Breast epithelium (tissue), 3 donors: ENCODE data around the gene ZNF783.

ENCODE experiments used
- POLR2A ChIP-seq: fragments of 450-650 bp; IDR thresholded peaks from one replicate; pipeline ENCODE4 v1.6.1; 2016; ENCODE audit warnings: antibody characterized with exemption, mild to moderate bottlenecking, moderate library complexity
- POLR2AphosphoS5 ChIP-seq, 3 donors: sonication (generic); formaldehyde crosslinking; IDR thresholded peaks; one replicate each; pipeline ENCODE4 v1.6.1; 2017; ENCODE audit warnings: antibody characterized with exemption in 3 of 3

DNA sequence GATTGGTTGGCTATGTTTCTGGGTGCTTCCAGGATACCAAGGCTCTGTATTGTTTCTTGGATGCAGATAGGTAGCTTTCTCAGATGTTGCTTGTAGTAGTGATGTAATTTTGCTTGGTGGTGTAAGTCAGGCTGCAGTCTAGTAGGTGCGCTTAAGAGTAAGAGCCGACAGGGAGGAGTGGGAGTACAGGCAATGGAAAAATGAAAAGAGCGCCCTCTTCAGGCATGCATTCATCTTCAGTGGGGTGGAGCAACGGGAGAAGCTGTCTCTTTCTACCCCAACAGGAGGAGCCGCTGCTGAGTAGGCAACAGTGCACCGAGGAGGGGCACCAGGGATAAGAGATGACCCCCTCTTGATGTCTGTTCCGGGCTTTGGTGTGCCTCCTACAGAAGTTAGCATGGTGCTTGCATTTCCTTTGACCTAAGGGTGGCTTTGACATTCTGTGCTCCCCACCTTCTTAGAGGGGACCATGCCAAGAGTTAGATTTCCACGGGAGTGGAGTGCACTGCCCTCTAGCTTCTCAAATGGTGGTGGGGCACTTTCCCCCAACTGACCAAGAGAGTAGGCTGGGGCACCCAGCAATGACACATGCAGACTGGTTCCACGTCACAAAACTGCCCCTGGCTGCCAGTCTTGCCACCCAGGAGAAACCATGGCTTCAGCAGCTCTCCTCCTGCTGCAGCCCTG is 56.1 kb downstream of the ZNF783 start:
- TF ChIP-seq POLR2A (no peak), POLR2AphosphoS5 (IDR thresholded peaks at IDR 0.05) (no peak)
